GM18870 (cell line): ENCODE results near the gene UCK2.

Source experiments
- ATAC-seq: cut with Tn5 transposase; IDR thresholded peaks from one replicate; pipeline ENCODE4 v1.9.1; 2021; ENCODE audit warnings: moderate library complexity; ENCODE audit not compliant: unreplicated experiment

The UCK2 gene

GRCh38 chr1:165897326-165898303, 70.2 kb downstream of the UCK2 start:
- no peak for ATAC-seq

- ATAC-seq: no peak
Observed at GRCh38 chr1:165898837-165899236, 71.4 kb downstream of the UCK2 start.

- no peak for ATAC-seq
Observed at GRCh38 chr1:165899461-165899941, 72.1 kb downstream of the UCK2 start.

GRCh38 chr1:165900576-165901380, 73.4 kb downstream of the UCK2 start:
- no peak for ATAC-seq

DNA sequence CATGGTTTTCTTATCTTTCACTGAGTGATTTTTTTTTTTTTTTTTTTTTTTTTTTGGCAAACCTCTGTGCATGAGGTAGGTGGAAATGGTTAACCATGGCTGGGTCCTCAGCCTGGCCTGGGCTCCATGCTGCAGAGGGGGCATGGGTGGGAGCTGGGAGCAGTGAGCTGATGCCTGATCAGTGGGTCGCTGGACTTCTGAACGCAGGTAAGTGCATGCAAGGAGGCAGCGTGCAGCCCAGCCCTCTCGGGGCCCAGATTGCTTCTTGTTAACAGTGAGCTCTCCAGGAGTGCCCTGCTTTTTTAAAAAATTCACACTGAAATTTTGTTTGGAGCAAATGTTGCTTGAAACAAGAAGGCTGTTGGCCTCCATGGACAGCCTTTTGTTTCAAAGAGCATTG, 75.2 kb downstream of the UCK2 start:
- ATAC-seq: no peak

DNA sequence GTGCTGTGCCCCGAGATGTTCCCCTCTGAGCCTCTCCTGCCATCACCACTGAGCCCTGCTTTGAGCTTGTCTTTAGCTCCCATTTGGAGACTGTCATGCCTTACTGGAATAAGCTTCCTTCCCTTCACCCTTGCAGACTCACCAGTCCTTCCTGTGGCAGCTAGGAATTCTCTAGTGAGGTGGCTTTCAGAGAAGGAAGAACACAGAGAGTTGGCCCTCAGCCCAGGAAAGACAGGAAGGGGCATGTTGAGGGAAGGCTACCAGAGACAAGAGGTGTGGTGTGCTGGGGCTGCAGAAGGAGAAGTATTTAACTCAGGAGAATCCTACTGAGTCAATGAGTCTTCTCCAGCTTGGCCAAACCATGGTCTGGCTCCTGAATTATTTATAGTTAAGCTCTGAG, 76.3 kb downstream of the UCK2 start:
- no peak for ATAC-seq

GRCh38 chr1:165904948-165905347, 77.5 kb downstream of the UCK2 start:
- ATAC-seq: no peak

GRCh38 chr1:165905853-165906252, 78.4 kb downstream of the UCK2 start:
- no peak for ATAC-seq

DNA sequence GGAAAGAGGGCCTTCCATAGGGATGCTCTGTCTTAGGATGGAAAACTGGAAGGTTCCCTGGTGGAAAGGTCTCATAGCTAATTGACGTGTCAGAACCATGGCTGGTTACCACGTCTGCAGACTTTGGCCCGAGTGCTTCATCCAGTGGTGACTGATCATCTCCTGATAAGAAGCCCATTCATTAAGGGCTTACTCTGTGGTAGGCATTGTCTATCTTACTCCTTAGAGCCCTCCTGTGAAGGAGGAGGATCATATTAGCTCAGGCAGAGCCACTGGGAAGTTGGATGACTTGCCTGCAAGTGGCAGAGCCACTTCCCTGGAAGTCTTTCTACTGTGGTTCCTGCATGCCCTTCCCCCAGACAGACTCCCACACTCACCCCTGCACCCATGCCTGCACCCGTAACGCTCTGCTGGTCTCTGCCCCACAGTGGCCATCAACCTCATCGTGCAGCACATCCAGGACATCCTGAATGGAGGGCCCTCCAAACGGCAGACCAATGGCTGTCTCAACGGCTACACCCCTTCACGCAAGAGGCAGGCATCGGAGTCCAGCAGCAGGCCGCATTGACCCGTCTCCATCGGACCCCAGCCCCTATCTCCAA, 79.9 kb downstream of the UCK2 start:
- ATAC-seq: no peak

DNA sequence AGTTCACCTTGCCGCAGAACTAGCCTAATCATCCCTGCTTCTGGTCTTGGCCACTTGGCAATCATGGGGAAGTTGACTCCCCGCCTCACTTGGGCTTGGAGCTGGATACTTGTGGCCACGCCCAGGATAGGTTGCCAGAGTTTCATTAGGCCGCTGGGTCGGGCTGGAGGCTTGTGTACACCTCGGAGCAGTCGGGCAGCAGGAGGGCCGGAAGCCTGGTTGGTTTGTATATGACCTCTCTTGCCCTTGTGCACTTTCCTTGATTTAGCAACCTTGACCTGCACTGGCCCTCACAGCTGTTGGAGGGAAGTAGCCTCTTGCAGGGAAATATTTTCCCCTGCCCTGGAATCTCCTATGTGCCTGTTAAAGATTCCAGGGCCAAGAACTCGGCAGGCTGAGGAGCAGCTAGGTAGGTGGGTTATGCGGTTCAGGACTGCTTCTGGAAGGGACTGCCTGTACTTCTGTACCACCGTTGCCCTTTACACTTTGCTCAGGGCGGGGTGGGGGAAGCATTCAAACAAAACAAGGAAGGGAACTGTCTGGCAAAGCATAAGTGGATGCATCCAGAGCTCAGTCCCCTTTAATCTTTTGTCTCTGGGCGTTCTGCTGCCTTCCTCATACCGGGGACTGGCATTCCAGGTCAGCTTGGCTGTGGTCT, 83.5 kb downstream of the UCK2 start:
- ATAC-seq: no peak

- no peak for ATAC-seq
Observed at GRCh38 chr1:165911609-165912281, 84.3 kb downstream of the UCK2 start.

DNA sequence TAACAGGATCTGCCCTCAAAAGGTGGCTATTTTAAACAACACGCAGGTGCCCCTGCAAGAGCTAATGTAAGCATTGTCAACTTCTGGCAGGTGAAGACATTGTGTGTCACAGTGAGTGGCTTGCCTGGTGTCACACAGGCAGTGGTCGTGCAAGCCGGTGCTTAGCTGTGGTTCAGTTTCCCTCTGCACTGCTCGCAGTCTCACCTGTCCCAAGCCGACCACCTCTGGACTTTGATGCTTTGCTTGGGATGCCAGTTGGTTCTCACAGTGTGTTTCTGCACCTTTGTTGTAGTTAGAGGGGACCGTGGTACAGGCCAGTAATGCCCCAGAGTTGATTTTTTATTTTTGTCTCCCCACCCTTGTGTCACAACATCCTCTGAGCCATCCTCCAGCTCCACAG, 85.2 kb downstream of the UCK2 start:
- ATAC-seq: no peak

DNA sequence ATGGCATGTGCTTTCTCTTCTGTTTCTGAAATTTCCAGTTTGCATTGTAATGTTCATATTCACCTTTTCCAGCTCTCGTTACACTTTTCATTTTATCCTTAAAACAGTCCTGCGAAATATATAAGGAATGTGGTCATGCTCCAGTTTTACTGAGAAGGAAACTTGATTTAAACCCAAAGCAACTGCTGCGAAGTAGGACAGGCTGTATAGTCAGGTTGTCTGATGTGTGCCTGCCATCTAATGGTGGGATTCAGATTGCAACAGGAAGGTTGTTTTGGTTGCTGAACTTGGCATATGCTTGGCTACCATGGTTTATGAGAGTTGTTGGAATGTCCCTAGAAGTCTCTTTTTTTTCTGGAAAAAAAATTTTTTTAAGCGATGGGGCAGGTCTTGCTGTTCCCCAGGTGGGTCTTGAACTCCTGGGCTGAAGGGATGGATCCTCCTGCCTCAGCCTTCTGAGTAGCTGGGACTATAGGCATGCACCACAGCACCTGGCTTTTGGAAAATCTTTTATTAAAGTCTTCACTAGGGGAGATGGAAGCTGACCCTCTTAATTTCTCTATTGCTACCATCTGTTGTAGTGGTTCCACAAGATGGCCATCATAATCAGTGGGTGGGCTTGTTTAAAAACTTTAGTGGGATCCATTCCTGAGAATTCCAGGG, 86.9 kb downstream of the UCK2 start:
- peak; percentile 90 for ATAC-seq

DNA sequence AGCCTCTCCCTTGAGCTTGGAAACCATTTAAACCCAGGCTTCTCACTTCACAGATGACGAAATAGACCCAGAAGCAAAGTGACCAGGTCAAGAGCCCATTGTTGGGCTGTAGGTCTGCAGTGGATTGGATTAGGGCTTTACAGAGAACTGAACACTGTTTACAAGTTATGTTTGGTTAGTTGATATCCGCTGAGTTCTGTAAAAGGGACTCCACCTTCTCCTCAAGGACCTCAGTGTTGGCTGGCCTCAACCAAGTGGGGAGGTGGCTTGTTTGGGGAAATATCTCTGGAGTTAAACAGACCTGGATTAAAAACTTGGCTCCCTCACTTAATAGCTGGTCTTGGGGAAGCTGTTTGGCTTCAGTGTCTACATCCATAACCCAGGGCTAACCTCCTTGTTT, 88.1 kb downstream of the UCK2 start:
- ATAC-seq: no peak

- ATAC-seq: no peak
Observed at GRCh38 chr1:165915932-165916348, 88.5 kb downstream of the UCK2 start.

DNA sequence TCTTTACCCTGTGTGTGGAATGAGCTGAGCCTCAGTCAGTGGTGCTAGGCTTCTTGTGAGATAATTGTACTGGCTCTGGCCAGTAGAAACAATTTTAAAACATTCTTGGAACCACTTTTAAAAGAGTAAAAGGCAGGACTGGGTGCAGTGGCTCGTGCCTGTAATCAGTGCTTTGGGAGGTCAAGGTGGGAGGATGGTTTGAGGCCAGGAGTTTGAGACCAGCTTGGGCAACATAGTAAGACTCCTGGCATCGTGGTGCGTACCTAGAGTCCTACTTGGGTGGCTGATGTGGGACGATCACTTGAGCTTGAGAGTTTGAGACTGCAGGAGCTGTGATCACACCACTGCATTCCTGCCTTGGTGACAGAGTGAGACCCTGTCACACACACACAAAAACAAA, 89.8 kb downstream of the UCK2 start:
- ATAC-seq: no peak

GRCh38 chr1:165924117-165924516, 96.7 kb downstream of the UCK2 start:
- ATAC-seq: no peak

- ATAC-seq: no peak
Observed at GRCh38 chr1:165925498-165926079, 98.2 kb downstream of the UCK2 start.

DNA sequence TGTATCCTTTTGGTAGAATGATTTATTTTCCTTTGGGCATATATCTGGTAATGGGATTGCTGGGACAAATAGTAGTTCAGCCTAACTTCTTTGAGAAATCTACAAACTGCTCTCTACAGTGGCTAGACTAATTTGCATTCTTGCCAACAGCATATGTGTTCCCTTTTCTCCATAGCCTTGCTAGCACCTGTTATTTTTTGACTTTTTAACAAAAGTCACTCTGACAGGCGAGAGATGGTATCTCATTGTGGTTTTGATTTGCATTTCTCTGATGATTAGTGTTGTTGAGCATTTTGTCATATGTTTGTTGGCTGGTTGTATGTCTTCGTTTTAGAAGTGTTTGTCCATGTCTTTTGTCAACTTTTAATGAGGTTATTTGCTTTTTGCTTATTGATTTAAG, 99.8 kb downstream of the UCK2 start:
- peak; percentile 83 for ATAC-seq
